Gastroesophageal sphincter (tissue), 4 donors: ENCODE measurements around the gene PITX1. TPM values are rescaled to one million over a fixed set of nuclear protein-coding genes. Genes with fewer than 3 reads are reported as not detected.

Experiments
- ATAC-seq: fragments of 150-250 bp; one replicate; pipeline ENCODE4 v1.9.1; 2016; ENCODE audit warnings: mild to moderate bottlenecking, moderate library complexity
- H3K27ac ChIP-seq, 4 donors: fragments of 200-600 bp; sonication (generic) in 3 of 4; 1 replicate in 3 of 4; 2 replicates in 1 of 4; pipeline ENCODE4 v1.5.1; 2016 to 2019
- H3K27me3 ChIP-seq: fragments of 200-600 bp; sonication (generic); one replicate; pipeline ENCODE4 v1.5.1; 2019
- H3K36me3 ChIP-seq, 2 donors: fragments of 200-600 bp; sonication (generic); one replicate each; pipeline ENCODE4 v1.5.1; 2019; ENCODE audit warnings: control low read depth in 1 of 2
- H3K4me1 ChIP-seq, 3 donors: fragments of 200-600 bp; sonication (generic); 1 replicate in 2 of 3; 2 replicates in 1 of 3; pipeline ENCODE4 v1.5.1; 2016 to 2019; ENCODE audit warnings: control low read depth in 2 of 3
- H3K4me3 ChIP-seq, 2 donors: fragments of 200-600 bp; sonication (generic); one replicate each; pipeline ENCODE4 v1.5.1; 2019; ENCODE audit warnings: mild to moderate bottlenecking in 1 of 2, moderate library complexity in 1 of 2
- H3K9me3 ChIP-seq, 3 donors: fragments of 200-600 bp; sonication (generic); one replicate each; pipeline ENCODE4 v1.5.1; 2017 to 2019; ENCODE audit warnings: control low read depth in 2 of 3
- CTCF ChIP-seq, 4 experiments: fragments of 200-600 bp in 2 of 4; fragments of 450-650 bp in 2 of 4; sonication (generic) in 1 of 4; IDR thresholded peaks; one replicate each; pipeline ENCODE4 v1.5.1; 2017 to 2019; ENCODE audit warnings: antibody characterized with exemption in 4 of 4, mild to moderate bottlenecking in 2 of 4, moderate library complexity in 2 of 4
- EP300 ChIP-seq: sonication (generic); formaldehyde crosslinking; IDR thresholded peaks from one replicate; pipeline ENCODE4 v1.6.1; 2017; ENCODE audit warnings: antibody characterized with exemption, mild to moderate bottlenecking
- POLR2A ChIP-seq, 2 donors: fragments of 450-650 bp; IDR thresholded peaks; one replicate each; pipeline ENCODE4 v1.6.1; 2017; ENCODE audit warnings: antibody characterized with exemption in 2 of 2, mild to moderate bottlenecking in 2 of 2, moderate library complexity in 1 of 2
- POLR2AphosphoS5 ChIP-seq: sonication (generic); formaldehyde crosslinking; IDR thresholded peaks from one replicate; pipeline ENCODE4 v1.6.1; 2017; ENCODE audit warnings: antibody characterized with exemption
- WGBS, 2 donors: methylation state at CpG; one replicate each; pipeline ENCODE4 v1.1.5; 2018; ENCODE audit warnings: low coverage in 1 of 2; 5-methylcytosine and 5-hydroxymethylcytosine counted together
- total RNA-seq, 4 donors: library from RNA; depleted of rRNA; stranded (reverse); fragments of >200 nt; gene quantifications; one replicate each; pipeline ENCODE4 v1.1.0, GENCODE V29; 2016

The PITX1 gene
- total RNA-seq, 4 donors from 2014 or later, result 17.0 to 182 (median 79.6) TPM

DNA sequence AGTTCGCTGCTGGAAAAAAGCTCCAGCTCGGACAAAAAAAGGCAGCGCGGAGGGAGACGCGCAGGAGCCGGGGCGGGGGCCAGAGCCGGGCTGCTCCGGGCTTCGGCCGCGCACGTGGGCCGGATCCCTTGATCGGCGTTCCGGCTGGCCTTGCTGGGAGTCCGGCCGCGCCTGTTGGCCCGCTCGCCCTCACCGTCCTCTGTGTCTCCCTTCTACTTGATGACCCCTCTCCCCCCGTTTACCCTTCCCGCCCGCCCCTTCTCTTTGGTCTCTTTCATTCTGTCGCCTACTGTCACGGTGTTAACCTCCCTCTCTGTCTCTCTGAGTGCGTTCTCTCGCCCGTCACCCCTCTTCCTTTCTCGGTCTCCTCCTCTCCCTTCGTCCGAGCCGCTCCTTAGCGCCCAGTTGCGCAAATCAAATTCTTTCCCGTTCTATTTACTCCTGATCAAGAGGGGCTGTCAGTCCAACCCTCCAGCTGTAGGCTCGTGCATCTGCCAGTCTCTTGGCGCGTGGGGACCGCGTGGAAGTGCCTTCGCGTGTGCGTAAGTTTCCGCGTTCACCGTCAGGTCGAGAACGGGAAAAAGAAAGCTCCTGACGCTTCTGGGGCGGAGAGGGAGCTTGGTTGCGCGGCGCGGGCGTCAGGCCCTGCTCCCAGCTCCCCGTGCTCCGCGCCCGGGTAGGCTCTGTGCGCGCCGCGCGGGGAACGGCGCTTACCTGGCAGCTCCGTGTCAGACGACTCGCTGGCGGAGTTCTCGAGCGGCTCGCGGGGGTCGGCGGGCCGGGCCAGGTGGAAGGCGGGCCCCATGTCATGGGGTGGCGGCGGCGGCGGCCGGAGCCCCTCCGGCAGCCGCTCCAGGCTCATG, 798 bp downstream of the PITX1 start:
- peak overlapping the region; percentile 68 to 94 (median 84) for H3K27ac ChIP-seq
- ATAC-seq, result peak; percentile 13
- peaks cover 100% of the 10 kb centered on the region for H3K27me3 ChIP-seq

GRCh38 chr5:135032695-135032998, 1.4 kb downstream of the PITX1 start:
- peaks cover 100% of the 10 kb centered on the region for H3K27me3 ChIP-seq

More for the DNA sequence above, 798 bp downstream of the PITX1 start:
- Histone ChIP-seq H3K36me3 (peaks cover 0 to 7% of the 10 kb centered on the region in 2 donors), H3K4me1 (peaks cover 0 to 80% (median 27%) of the 10 kb centered on the region in 3 donors), H3K4me3 (peak overlapping the region; percentile 72 to 89), H3K9me3 (no peaks in the 10 kb centered on the region)
- WGBS, 2 donors, result 1 to 2% methylated on average over 12 to 30 of the region's 89 CpGs
- TF ChIP-seq POLR2A (IDR thresholded peaks at IDR 0.05) (peak in 1 of 2 donors; percentile 28), POLR2AphosphoS5 (peak; percentile 81), EP300 (no peak)

GRCh38 chr5:135031813-135032694, 2.0 kb downstream of the PITX1 start:
- Histone ChIP-seq H3K9me3 (no peaks in the 10 kb centered on the region), H3K4me3 (peak overlapping the region; percentile 72 to 89), H3K27ac (peak overlapping the region in 3 of 4 donors; percentile 81 to 94 (median 87)), H3K4me1 (peaks cover 0 to 88% (median 30%) of the 10 kb centered on the region in 3 donors), H3K36me3 (peaks cover 0 to 14% of the 10 kb centered on the region in 2 donors), H3K27me3 (peaks cover 100% of the 10 kb centered on the region)
- ATAC-seq, result no peak
- 9 to 17% methylated on average over 10 to 12 of the region's 15 CpGs for WGBS, 2 donors
- TF ChIP-seq POLR2A (IDR thresholded peaks at IDR 0.05) (no peak), POLR2AphosphoS5 (no peak), CTCF (IDR thresholded peaks at IDR 0.05) (no peak), EP300 (no peak)

More at GRCh38 chr5:135032695-135032998, 1.4 kb downstream of the PITX1 start:
- Histone ChIP-seq H3K9me3 (no peaks in the 10 kb centered on the region), H3K27ac (peak overlapping the region in 3 of 4 donors; percentile 81 to 94 (median 87)), H3K4me3 (peak overlapping the region; percentile 72 to 89), H3K36me3 (peaks cover 0 to 13% of the 10 kb centered on the region in 2 donors), H3K4me1 (peaks cover 0 to 82% (median 30%) of the 10 kb centered on the region in 3 donors)
- no peak for ATAC-seq
- 5 to 8% methylated on average over 18 of the region's 18 CpGs for WGBS, 2 donors
- TF ChIP-seq POLR2AphosphoS5, result no peak
- TF ChIP-seq CTCF (IDR thresholded peaks at IDR 0.05), result no peak
- TF ChIP-seq POLR2A (IDR thresholded peaks at IDR 0.05), result no peak
- TF ChIP-seq EP300, result no peak

GRCh38 chr5:135030956-135031812, 2.8 kb downstream of the PITX1 start:
- 12% methylated on average over 5 of the region's 57 CpGs; no CpG with 5 or more reads in 1 of the 2 donors for WGBS, 2 donors
- Histone ChIP-seq H3K27me3 (peaks cover 100% of the 10 kb centered on the region), H3K27ac (peak overlapping the region; percentile 23 to 94 (median 72)), H3K4me1 (peaks cover 0 to 92% (median 30%) of the 10 kb centered on the region in 3 donors), H3K4me3 (peak overlapping the region; percentile 72 to 89), H3K36me3 (peaks cover 0 to 14% of the 10 kb centered on the region in 2 donors), H3K9me3 (no peaks in the 10 kb centered on the region)
- no peak for ATAC-seq
- TF ChIP-seq POLR2A (IDR thresholded peaks at IDR 0.05), result no peak
- TF ChIP-seq EP300, result no peak
- TF ChIP-seq POLR2AphosphoS5, result no peak
- no peak for TF ChIP-seq CTCF (IDR thresholded peaks at IDR 0.05)
